SJCRH30 (cell line): Measurements from ENCODE around the gene UBE2E2. TPM values are rescaled to one million over a fixed set of nuclear protein-coding genes. Genes with fewer than 3 reads are reported as not detected.

Source experiments
- DNase-seq, 2 experiments: peaks; one replicate each; pipeline ENCODE4 v3.0.0-alpha.2; 2015 to 2020
- H3K27ac ChIP-seq: fragments of 250-450 bp; sonication (Bioruptor Pico); 2 replicates; pipeline ENCODE4 v1.5.1; 2020; ENCODE audit warnings: mild to moderate bottlenecking, moderate library complexity
- H3K27me3 ChIP-seq: fragments of 250-450 bp; sonication (Bioruptor Pico); 2 replicates; pipeline ENCODE4 v1.5.1; 2020; ENCODE audit warnings: mild to moderate bottlenecking, moderate library complexity
- H3K36me3 ChIP-seq: fragments of 250-450 bp; sonication (Bioruptor Pico); 2 replicates; pipeline ENCODE4 v1.5.1; 2020; ENCODE audit warnings: mild to moderate bottlenecking, moderate library complexity
- H3K4me1 ChIP-seq: fragments of 250-450 bp; sonication (Bioruptor Pico); 2 replicates; pipeline ENCODE4 v1.5.1; 2020; ENCODE audit warnings: mild to moderate bottlenecking, moderate library complexity
- H3K4me3 ChIP-seq: fragments of 250-450 bp; sonication (Bioruptor Pico); 2 replicates; pipeline ENCODE4 v1.5.1; 2020; ENCODE audit warnings: mild to moderate bottlenecking, moderate library complexity
- H3K9me3 ChIP-seq: fragments of 250-450 bp; sonication (Bioruptor Pico); replicated peaks from 2 replicates; pipeline ENCODE4 v1.5.1; 2020; ENCODE audit warnings: mild to moderate bottlenecking, moderate library complexity
- total RNA-seq: library from RNA; depleted of rRNA; stranded (reverse); fragments of >200 nt; shearing (Covaris generic); gene quantifications from 2 replicates; pipeline ENCODE4 v1.2.3, GENCODE V29; 2014

The UBE2E2 gene
- total RNA-seq, 1 experiment from 2014 or later, result 96.3 TPM

DNA sequence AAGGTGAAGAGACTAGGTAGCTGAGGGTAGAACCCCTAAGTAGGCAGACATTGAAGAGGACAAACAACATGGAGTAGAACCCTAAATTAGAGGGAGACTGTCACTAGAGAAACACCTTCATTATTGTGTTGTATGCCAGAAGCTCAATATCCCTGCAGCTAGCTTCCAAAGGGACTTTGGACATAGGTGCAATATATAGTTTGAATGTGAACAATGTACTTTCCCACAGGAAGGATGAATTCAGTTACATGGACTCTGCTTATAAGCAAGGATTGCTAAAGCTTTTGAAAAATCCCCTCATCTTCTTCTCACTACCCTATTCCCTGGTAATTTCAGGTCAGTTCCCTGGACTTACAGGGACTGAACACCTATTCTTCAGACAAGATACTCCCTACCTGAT is 288.9 kb downstream of the UBE2E2 start:
- no peaks in the 10 kb centered on the region for H3K27me3 ChIP-seq
- H3K9me3 ChIP-seq, result no peaks in the 10 kb centered on the region
- no peaks in the 10 kb centered on the region for H3K4me1 ChIP-seq
- no peak overlapping the region for H3K27ac ChIP-seq
- H3K4me3 ChIP-seq, result no peak overlapping the region
- DNase-seq, result no peak
- H3K36me3 ChIP-seq, result no peaks in the 10 kb centered on the region

DNA sequence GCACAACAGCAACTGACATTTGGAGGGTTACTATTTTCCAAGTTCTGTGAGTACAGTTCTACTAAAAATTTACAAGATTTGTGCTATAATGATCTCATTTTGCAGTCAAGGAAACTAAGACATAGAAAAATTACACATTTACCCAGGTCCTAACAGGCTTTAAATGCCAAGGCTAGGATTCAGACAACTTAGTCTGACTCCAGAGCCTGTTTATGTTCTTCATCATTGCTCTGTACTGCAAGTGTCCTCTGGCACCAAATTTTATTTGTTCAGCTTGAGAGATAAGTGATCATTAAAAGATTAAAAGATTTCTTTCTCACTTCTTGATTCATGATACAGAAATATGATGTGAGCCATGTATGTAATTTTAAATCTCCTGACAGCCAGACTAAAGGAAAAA is 290.8 kb downstream of the UBE2E2 start:
- DNase-seq, result no peak
- Histone ChIP-seq H3K9me3 (no peaks in the 10 kb centered on the region), H3K4me1 (no peaks in the 10 kb centered on the region), H3K36me3 (no peaks in the 10 kb centered on the region), H3K27ac (no peak overlapping the region), H3K27me3 (no peaks in the 10 kb centered on the region), H3K4me3 (no peak overlapping the region)

DNA sequence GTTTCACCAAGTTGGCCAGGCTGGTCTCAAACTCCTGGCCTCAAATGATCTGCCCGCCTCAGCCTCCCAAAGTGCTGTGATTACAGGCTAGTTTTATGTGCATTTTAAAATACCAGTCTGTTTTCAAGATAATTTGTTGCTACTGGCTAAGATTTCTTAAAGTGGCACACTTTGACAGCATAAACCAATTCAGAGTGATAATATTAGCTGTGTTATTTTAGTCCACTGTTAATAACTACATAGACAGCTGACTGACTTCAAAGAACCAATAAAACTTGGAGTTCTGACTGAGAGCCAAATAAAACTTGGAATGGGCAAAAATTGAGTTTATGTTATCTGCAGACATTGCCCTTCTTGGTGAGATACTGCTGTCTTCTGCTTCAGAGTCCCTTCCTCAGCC is 291.8 kb downstream of the UBE2E2 start:
- DNase-seq, result no peak
- H3K27ac ChIP-seq, result no peak overlapping the region
- H3K27me3 ChIP-seq, result no peaks in the 10 kb centered on the region
- H3K36me3 ChIP-seq, result no peaks in the 10 kb centered on the region
- H3K9me3 ChIP-seq, result no peaks in the 10 kb centered on the region
- no peaks in the 10 kb centered on the region for H3K4me1 ChIP-seq
- no peak overlapping the region for H3K4me3 ChIP-seq

DNA sequence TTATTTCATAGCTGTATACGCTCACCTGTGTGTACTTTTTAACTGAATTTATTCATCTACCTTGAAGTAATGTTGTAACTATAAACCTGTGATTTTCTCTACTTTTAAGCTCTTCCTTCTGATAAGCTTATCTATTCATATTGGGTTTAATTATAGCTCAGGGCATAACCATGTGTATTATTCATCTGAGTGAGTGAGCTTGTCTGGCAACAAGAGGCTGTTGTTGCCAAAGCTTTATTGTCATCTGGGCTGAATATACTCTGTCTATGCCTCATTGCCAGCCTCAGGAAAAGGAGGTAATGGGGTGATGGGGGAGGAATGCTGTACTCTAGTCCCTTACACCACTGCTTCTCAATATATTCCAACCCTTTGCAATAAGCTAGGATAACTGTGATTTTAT is 292.4 kb downstream of the UBE2E2 start:
- no peak for DNase-seq
- no peak overlapping the region for H3K4me3 ChIP-seq
- H3K27ac ChIP-seq, result no peak overlapping the region
- no peaks in the 10 kb centered on the region for H3K4me1 ChIP-seq
- H3K27me3 ChIP-seq, result no peaks in the 10 kb centered on the region
- H3K9me3 ChIP-seq, result no peaks in the 10 kb centered on the region
- H3K36me3 ChIP-seq, result no peaks in the 10 kb centered on the region

DNA sequence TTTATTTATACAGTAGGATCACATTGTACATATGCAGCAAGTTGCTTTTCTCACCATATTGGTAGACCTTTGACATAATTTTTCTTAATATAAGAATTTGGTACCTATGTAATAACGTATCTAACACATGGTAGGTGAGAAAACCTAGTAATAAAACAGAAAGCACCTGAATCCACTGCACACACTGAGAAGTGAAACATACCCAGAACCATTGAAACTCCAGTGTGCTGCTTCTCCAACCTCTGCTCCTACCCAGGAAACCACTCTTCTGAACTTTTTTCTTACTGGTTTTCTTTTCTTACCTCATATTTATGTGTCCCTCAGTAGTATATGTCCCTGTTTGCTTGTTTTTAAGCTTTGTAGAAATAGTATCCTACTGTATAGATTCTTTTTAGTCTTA is 293.0 kb downstream of the UBE2E2 start:
- H3K4me3 ChIP-seq, result no peak overlapping the region
- no peak for DNase-seq
- no peaks in the 10 kb centered on the region for H3K27me3 ChIP-seq
- peaks cover 3% of the 10 kb centered on the region for H3K4me1 ChIP-seq
- no peaks in the 10 kb centered on the region for H3K36me3 ChIP-seq
- no peaks in the 10 kb centered on the region for H3K9me3 ChIP-seq
- H3K27ac ChIP-seq, result no peak overlapping the region

DNA sequence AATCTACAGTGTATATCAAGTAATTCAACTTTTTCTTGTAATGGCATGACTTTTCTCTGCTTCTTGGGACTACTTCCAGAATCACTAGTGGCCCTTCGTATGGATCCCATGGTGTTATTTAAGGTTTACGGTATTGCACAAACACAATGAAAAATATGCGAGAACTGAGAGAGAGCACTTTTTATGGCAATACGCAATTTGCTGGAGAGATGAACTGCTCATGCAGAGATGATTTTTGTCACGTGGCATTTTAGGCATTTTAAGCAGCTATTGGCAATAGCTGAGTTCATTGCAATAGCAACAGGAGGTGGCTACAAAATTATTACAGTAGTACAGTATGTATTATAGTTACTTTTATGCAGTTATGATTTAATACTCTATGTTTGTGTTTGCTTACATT is 294.0 kb downstream of the UBE2E2 start:
- H3K36me3 ChIP-seq, result no peaks in the 10 kb centered on the region
- peaks cover 10% of the 10 kb centered on the region for H3K4me1 ChIP-seq
- no peak overlapping the region for H3K27ac ChIP-seq
- no peak for DNase-seq
- H3K9me3 ChIP-seq, result no peaks in the 10 kb centered on the region
- H3K27me3 ChIP-seq, result no peaks in the 10 kb centered on the region
- H3K4me3 ChIP-seq, result no peak overlapping the region

DNA sequence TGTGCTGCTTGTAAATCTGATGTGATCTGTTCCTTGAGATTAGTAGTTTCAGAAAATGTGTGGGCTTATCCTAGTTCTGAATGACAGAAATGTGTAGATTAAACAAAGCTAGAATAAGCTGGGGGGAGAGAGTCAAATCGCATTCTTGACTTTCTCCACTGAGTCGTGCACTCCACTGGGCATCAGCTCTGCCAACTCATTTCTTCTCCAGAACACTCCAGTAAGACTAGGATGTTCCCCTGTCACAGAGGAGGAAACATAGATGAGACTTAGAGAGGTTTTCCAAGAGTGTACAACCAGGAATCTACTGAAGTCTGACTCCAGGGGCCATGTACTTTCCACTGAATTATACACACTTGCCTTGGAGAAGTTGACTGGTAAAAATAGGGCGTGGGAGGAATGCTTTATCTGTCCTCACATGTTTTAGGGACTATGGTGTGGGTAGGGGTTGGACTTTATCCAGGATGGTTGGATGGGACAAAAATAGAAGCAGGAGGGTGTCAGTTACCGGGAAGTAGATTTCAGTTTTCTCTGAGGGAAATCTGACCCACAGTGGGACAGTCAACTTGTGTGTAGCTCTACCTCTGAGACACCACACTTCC is 298.2 kb downstream of the UBE2E2 start:
- Histone ChIP-seq H3K27me3 (no peaks in the 10 kb centered on the region), H3K27ac (no peak overlapping the region), H3K9me3 (no peaks in the 10 kb centered on the region), H3K4me1 (peaks cover 10% of the 10 kb centered on the region), H3K36me3 (no peaks in the 10 kb centered on the region), H3K4me3 (no peak overlapping the region)
- DNase-seq, result peak; percentile 36 to 73

DNA sequence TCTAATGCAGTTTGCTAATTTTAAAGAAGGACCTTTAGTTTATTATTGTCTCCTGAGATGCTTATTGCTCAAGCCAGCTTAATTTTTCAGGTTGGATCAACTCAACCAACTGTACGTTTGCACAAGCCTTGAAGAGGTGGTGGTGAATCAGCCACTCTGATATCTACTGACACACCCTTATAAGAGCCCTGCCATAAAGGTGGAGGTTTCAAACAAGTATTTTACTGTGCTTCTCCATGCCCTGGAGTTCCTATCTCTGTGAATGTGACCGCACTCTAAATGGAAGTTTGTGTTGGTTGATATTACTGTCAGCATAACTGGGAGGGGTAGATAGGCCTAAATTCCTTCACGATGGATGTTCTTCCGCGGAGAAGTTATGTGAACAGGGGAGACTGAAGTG is 305.3 kb downstream of the UBE2E2 start:
- Histone ChIP-seq H3K27me3 (no peaks in the 10 kb centered on the region), H3K9me3 (no peaks in the 10 kb centered on the region), H3K36me3 (no peaks in the 10 kb centered on the region), H3K4me3 (no peak overlapping the region), H3K27ac (no peak overlapping the region), H3K4me1 (no peaks in the 10 kb centered on the region)
- no peak for DNase-seq

DNA sequence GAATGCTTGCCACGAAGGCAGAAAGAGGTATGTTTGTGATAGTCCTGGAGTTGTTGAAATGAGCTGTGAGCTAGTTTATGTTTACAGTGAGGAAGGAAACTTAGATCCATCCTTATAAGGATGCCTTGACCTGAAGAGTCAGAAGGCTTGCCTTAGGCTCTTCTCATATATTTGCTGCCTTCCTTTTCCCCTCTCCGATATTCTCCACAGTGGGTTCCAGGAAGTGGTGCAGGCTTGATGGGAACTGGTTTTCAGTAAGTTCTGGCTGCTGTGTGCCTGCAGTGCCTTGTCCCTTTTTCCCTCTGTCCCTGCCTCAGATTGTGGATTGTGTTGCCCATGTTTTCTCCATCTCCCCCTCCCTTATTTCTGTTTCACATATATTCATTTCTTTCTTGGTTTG is 315.3 kb downstream of the UBE2E2 start:
- H3K27ac ChIP-seq, result no peak overlapping the region
- H3K4me3 ChIP-seq, result no peak overlapping the region
- H3K4me1 ChIP-seq, result 0 out of 2 replicates have a peak, but pooled peaks cover 7% of the 10 kb centered on the region
- DNase-seq, result no peak
- H3K27me3 ChIP-seq, result no peaks in the 10 kb centered on the region
- H3K36me3 ChIP-seq, result no peaks in the 10 kb centered on the region
- no peaks in the 10 kb centered on the region for H3K9me3 ChIP-seq

DNA sequence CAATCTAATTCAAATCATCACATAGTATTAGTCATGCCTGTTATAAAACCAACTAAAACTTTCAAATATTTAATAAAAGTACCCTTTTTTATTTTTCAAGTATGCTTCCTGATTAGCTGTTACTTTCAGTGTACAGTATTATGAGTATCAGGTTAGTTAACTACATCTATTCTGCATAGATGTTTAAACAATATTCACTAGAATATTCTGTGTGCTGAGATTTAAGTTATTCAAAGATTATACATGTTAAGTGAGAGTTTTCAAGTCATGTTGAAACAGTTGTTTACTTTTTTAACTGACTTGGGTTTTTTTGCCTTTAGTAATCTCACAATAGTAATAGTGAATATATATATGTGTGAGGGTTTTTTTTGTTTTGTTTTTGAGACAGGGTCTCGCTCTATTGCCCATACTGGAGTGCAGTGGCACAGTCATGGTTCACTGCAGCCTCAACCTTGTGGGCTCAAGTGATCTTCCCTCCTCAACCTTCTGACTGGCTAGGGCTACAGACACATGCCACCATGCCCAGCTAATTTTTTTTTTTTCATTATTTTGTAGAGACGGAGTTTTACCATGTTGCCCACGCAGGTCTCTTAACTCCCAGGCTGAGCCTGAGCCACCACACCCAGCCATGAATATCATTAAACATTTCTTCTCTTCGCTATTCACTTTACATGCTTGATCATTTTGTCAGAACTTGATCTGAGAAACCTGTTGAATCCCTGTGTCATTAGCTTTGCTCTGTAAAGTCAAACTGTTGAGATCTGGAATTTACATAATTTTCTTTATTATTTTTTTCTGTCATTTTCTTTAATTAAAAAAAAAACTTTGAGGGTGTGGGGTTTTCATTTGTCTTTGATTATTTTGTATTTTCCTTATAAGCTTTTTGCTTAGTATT is 316.4 kb downstream of the UBE2E2 start:
- Histone ChIP-seq H3K4me3 (no peak overlapping the region), H3K27ac (no peak overlapping the region), H3K36me3 (no peaks in the 10 kb centered on the region), H3K4me1 (0 out of 2 replicates have a peak, but pooled peaks cover 7% of the 10 kb centered on the region), H3K27me3 (no peaks in the 10 kb centered on the region), H3K9me3 (no peaks in the 10 kb centered on the region)
- DNase-seq, result no peak

DNA sequence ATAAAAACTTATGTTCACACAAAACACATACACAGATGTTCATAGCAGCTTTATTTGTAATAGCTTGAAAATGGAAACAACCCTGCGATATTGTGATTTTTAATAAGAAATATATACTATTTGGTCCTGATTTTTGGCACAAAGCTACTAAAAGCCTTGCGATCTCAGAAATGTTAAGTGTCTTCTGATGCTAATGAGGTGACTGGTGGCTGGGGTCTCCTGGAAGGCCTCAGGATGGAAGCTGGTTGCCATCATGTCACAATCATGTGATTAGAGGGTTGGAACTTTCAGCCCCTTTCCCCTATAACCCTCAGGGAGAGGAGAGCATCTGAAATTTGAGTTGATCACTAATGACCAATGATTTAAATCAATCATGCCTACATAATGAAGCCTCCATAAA is 324.2 kb downstream of the UBE2E2 start:
- no peak for DNase-seq
- Histone ChIP-seq H3K4me3 (no peak overlapping the region), H3K27me3 (no peaks in the 10 kb centered on the region), H3K4me1 (no peaks in the 10 kb centered on the region), H3K36me3 (no peaks in the 10 kb centered on the region), H3K9me3 (no peaks in the 10 kb centered on the region), H3K27ac (no peak overlapping the region)

DNA sequence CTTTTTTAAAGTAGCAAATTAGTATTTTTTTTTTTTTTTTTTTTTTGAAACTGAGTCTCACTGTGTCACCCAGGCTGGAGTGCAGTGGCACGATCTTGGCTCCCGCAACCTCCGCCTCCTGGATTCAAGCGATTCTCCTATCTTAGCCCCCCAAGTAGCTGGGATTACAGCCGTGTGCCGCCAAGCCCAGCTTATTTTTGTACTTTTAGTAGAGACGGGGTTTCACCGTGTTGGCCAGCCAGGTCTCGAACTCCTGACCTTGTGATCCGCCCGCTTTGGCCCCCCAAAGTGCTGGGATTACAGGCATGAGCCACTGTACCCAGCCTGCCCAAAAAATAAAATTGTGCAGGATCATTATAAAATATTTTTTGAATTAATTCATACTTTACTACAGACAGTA is 330.5 kb downstream of the UBE2E2 start:
- H3K4me3 ChIP-seq, result no peak overlapping the region
- no peaks in the 10 kb centered on the region for H3K4me1 ChIP-seq
- H3K9me3 ChIP-seq, result no peaks in the 10 kb centered on the region
- no peaks in the 10 kb centered on the region for H3K36me3 ChIP-seq
- no peaks in the 10 kb centered on the region for H3K27me3 ChIP-seq
- no peak for DNase-seq
- H3K27ac ChIP-seq, result no peak overlapping the region

DNA sequence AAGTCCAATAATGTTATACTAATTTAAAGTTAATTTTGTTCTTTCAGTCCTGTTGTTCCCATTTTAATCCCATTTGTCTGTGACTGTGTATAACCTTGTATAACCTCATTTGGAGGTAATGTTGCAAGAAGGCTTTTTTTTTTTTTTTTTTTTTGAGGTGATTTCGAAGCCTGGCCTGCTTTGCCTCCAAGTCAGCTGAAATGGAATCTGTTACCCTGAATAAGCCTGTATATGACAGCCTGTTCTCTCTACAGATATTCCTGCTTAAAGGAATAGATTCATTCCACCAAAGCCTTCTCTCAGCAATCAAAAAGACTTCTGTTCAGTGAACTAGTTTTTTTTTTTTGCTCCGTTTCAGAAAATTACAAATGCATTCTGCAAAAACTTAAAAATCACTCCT is 330.9 kb downstream of the UBE2E2 start:
- no peaks in the 10 kb centered on the region for H3K27me3 ChIP-seq
- H3K36me3 ChIP-seq, result no peaks in the 10 kb centered on the region
- H3K4me1 ChIP-seq, result no peaks in the 10 kb centered on the region
- no peak for DNase-seq
- H3K27ac ChIP-seq, result no peak overlapping the region
- H3K9me3 ChIP-seq, result no peaks in the 10 kb centered on the region
- H3K4me3 ChIP-seq, result no peak overlapping the region

DNA sequence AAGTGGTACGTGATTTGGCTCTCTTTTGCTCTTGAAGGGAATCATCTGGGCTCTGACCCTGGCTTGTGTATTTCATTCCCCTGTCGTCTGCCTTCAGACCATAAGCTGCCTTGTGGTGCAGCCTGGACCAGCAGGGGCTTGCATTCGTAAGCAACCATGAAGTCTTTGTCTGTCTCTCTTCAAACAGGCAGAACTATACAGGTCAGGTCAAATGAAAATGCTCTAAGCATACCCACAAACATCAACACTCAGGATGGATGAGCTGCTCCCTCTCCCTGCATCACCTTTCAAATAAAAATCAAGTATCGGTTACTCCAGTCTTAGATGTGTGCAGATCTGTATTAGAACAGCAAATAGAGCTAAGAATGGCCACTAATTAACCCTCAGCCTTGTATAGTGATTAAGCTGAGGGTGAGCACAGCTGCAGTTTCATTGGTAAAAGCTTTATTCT is 334.0 kb downstream of the UBE2E2 start:
- H3K27me3 ChIP-seq, result no peaks in the 10 kb centered on the region
- H3K9me3 ChIP-seq, result no peaks in the 10 kb centered on the region
- no peaks in the 10 kb centered on the region for H3K36me3 ChIP-seq
- H3K4me3 ChIP-seq, result no peak overlapping the region
- no peak overlapping the region for H3K27ac ChIP-seq
- H3K4me1 ChIP-seq, result no peaks in the 10 kb centered on the region
- DNase-seq, result peak in 1 of 2 experiments; percentile 22

DNA sequence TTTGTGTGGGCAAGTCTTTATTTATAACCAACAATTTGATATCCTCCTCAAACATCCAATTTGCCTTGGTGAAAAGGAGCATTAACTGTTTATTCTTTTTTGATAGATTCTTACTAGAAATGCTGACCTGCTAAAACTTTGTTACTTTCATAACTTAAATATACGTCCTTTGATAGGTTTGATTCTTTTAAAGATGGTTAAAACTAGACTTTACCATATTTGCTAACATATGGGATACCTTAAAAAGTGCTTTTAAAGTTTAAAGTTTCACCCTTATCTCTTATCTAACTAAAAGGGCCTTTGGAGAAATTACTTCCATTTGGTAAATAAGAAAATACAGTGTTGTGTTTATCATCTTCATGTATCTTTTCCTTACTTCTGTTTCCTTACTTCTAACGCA is 336.1 kb downstream of the UBE2E2 start:
- H3K27ac ChIP-seq, result no peak overlapping the region
- H3K4me1 ChIP-seq, result peaks cover 7% of the 10 kb centered on the region
- no peaks in the 10 kb centered on the region for H3K9me3 ChIP-seq
- no peaks in the 10 kb centered on the region for H3K36me3 ChIP-seq
- no peak overlapping the region for H3K4me3 ChIP-seq
- H3K27me3 ChIP-seq, result no peaks in the 10 kb centered on the region
- no peak for DNase-seq

DNA sequence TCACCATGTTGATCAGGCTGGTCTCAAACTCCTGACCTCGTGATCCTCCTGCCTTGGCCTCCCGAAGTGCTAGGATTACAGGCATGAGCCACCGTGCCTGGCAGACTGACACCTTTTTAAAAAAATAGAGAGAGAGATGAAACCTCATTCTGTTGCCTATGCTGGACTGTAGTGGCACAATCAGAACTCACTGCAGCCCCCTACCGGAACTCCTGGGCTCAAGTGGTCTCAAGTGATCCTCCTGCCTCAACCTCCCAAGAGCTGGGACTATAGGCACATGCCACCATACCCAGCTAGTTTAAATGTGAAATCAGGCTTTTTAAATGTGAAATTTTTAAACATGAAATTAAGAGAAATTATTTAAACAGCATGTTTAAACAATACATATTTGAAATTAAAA is 337.5 kb downstream of the UBE2E2 start:
- no peaks in the 10 kb centered on the region for H3K27me3 ChIP-seq
- H3K9me3 ChIP-seq, result no peaks in the 10 kb centered on the region
- H3K4me3 ChIP-seq, result no peak overlapping the region
- no peaks in the 10 kb centered on the region for H3K36me3 ChIP-seq
- peaks cover 9% of the 10 kb centered on the region for H3K4me1 ChIP-seq
- H3K27ac ChIP-seq, result no peak overlapping the region
- DNase-seq, result no peak
